HG03469 (cell line): ENCODE data around the gene TCTN1.
"Not testable (repeated sequence)": the region's sequence is repeated elsewhere in the genome, so short reads cannot be mapped to it uniquely, and the experiment has no call there.

ENCODE experiments used
- ATAC-seq: cut with Tn5 transposase; IDR thresholded peaks from one replicate; pipeline ENCODE4 v1.9.1; 2021; ENCODE audit warnings: mild to moderate bottlenecking, moderate library complexity, moderate number of reproducible peaks; ENCODE audit not compliant: unreplicated experiment

TCTN1 gene

GRCh38 chr12:110613771-110614684 lies at the start of gene TCTN1:
TSS of gene TCTN1 (plus strand) at chr12:110614129. CDS start at chr12:110614183, 54 bp downstream.
- peak; percentile 79 for ATAC-seq

- ATAC-seq = no peak
Measured at GRCh38 chr12:110564471-110564991, 49.4 kb upstream of the TCTN1 start.

- ATAC-seq = no peak
Measured at GRCh38 chr12:110565894-110566871, 47.7 kb upstream of the TCTN1 start.

- ATAC-seq = no peak
Measured at GRCh38 chr12:110566993-110567392, 46.9 kb upstream of the TCTN1 start.

GRCh38 chr12:110568752-110569151 lies 45.2 kb upstream of the TCTN1 start:
- ATAC-seq = no peak

GRCh38 chr12:110569838-110570237 lies 44.1 kb upstream of the TCTN1 start:
- not testable (repeated sequence) for ATAC-seq

GRCh38 chr12:110570798-110571197 lies 43.1 kb upstream of the TCTN1 start:
- not testable (repeated sequence) for ATAC-seq

- ATAC-seq = no peak
Measured at GRCh38 chr12:110574044-110574443, 39.9 kb upstream of the TCTN1 start.

- not testable (repeated sequence) for ATAC-seq
Measured at GRCh38 chr12:110574717-110575230, 39.2 kb upstream of the TCTN1 start.

GRCh38 chr12:110575326-110575725 lies 38.6 kb upstream of the TCTN1 start:
- no peak for ATAC-seq

GRCh38 chr12:110576504-110576903 lies 37.4 kb upstream of the TCTN1 start:
- no peak for ATAC-seq

- peak; percentile 23 for ATAC-seq
Measured at GRCh38 chr12:110577864-110578693, 35.9 kb upstream of the TCTN1 start.

- no peak for ATAC-seq
Measured at GRCh38 chr12:110578694-110579534, 35.0 kb upstream of the TCTN1 start.

GRCh38 chr12:110579535-110580253 lies 34.2 kb upstream of the TCTN1 start:
- ATAC-seq = no peak

- no peak for ATAC-seq
Measured at GRCh38 chr12:110581931-110582275, 32.0 kb upstream of the TCTN1 start.

- peak; percentile 31 for ATAC-seq
Measured at GRCh38 chr12:110582276-110583136, 31.4 kb upstream of the TCTN1 start.
